Pericardium fibroblast (primary cell): ENCODE results near the gene LCE1F. TPM values are rescaled to one million over a fixed set of nuclear protein-coding genes. Genes with fewer than 3 reads are reported as not detected.

Experiments
- total RNA-seq: library from RNA; depleted of rRNA; stranded (reverse); fragments of >200 nt; gene quantifications from 2 replicates; pipeline ENCODE4 v1.2.3, GENCODE V29; 2015

The LCE1F gene
- total RNA-seq: not detected in 2 replicates

GRCh38 chr1:152774875-152775274, at the start of gene LCE1F:
TSS of gene LCE1F (plus strand) at chr1:152775140. CDS start at chr1:152776372, 1,232 bp downstream.

GRCh38 chr1:152757747-152758146, 17.2 kb upstream of the LCE1F start, which contains the start of gene KPRP:
TSS of gene KPRP (plus strand) at chr1:152758025. CDS start at chr1:152759589, 1,564 bp downstream.

GRCh38 chr1:152786077-152786476, 11.1 kb downstream of the LCE1F start, which contains the start of gene LCE1E:
TSS of gene LCE1E (plus strand) at chr1:152786257. CDS start at chr1:152787300, 1,043 bp downstream.

GRCh38 chr1:152796421-152796820, 21.5 kb downstream of the LCE1F start, which contains the start of gene LCE1D:
TSS of gene LCE1D (plus strand) at chr1:152796721. CDS start at chr1:152797795, 1,074 bp downstream.

GRCh38 chr1:152806576-152806975, 31.6 kb downstream of the LCE1F start, which contains the start of gene LCE1C:
TSS of gene LCE1C (minus strand) at chr1:152806651. CDS start at chr1:152805478, 1,173 bp downstream.

GRCh38 chr1:152811671-152812070, 36.7 kb downstream of the LCE1F start, which contains the start of gene LCE1B:
TSS of gene LCE1B (plus strand) at chr1:152811971. CDS start at chr1:152812447, 476 bp downstream.

Other genes starting within 250 kb of the LCE1F start
- not detected in 2 replicates for gene LCE3E, start 208.4 kb upstream of the LCE1F start, total RNA-seq
- gene LCE3D, start 194.6 kb upstream of the LCE1F start, total RNA-seq: not detected in 2 replicates
- gene LCE3C, start 174.9 kb upstream of the LCE1F start, total RNA-seq: not detected in 2 replicates
- not detected in 2 replicates for gene LCE3B, start 161.3 kb upstream of the LCE1F start, total RNA-seq
- gene LCE3A, start 152.0 kb upstream of the LCE1F start, total RNA-seq: not detected in 2 replicates
- gene LCE2D, start 111.8 kb upstream of the LCE1F start, total RNA-seq: not detected in 2 replicates
- gene LCE2C, start 99.9 kb upstream of the LCE1F start, total RNA-seq: not detected in 2 replicates
- not detected in 2 replicates for gene LCE2B, start 89.0 kb upstream of the LCE1F start, total RNA-seq
- gene LCE2A, start 76.8 kb upstream of the LCE1F start, total RNA-seq: not detected in 2 replicates
- not detected in 2 replicates for gene LCE4A, start 67.0 kb upstream of the LCE1F start, total RNA-seq
- not detected in 2 replicates for gene KPRP, start 17.1 kb upstream of the LCE1F start, total RNA-seq
- gene LCE1E, start 11.1 kb downstream of the LCE1F start, total RNA-seq: not detected in 2 replicates
- gene LCE1D, start 21.6 kb downstream of the LCE1F start, total RNA-seq: not detected in 2 replicates
- not detected in 2 replicates for gene LCE1C, start 31.5 kb downstream of the LCE1F start, total RNA-seq
- gene LCE1B, start 36.8 kb downstream of the LCE1F start, total RNA-seq: not detected in 2 replicates
- not detected in 2 replicates for gene LCE1A, start 52.3 kb downstream of the LCE1F start, total RNA-seq
- not detected in 2 replicates for gene LCE6A, start 67.7 kb downstream of the LCE1F start, total RNA-seq
- not detected in 2 replicates for gene LCE7A, start 84.9 kb downstream of the LCE1F start, total RNA-seq
- not detected in 2 replicates for gene SMCP, start 103.2 kb downstream of the LCE1F start, total RNA-seq
- gene IVL, start 133.4 kb downstream of the LCE1F start, total RNA-seq: not detected in 2 replicates
- not detected in 2 replicates for gene SPRR5, start 172.1 kb downstream of the LCE1F start, total RNA-seq
- gene SPRR4, start 195.5 kb downstream of the LCE1F start, total RNA-seq: not detected in 2 replicates
- not detected in 2 replicates for gene SPRR1A, start 208.9 kb downstream of the LCE1F start, total RNA-seq
- not detected in 2 replicates for gene SPRR3, start 226.6 kb downstream of the LCE1F start, total RNA-seq